Activated effector memory CD4-positive, alpha-beta T cell treated with Interleukin-2 at 50 U/mL for 16 hours (primary cell): Measurements from ENCODE around the gene KCNE3.
"Not testable (repeated sequence)": the region's sequence is repeated elsewhere in the genome, so short reads cannot be mapped to it uniquely, and the experiment has no call there.

Experiments used
- DNase-seq: peaks from one replicate; pipeline ENCODE4 v3.0.0-alpha.2; 2020

The KCNE3 gene

DNA sequence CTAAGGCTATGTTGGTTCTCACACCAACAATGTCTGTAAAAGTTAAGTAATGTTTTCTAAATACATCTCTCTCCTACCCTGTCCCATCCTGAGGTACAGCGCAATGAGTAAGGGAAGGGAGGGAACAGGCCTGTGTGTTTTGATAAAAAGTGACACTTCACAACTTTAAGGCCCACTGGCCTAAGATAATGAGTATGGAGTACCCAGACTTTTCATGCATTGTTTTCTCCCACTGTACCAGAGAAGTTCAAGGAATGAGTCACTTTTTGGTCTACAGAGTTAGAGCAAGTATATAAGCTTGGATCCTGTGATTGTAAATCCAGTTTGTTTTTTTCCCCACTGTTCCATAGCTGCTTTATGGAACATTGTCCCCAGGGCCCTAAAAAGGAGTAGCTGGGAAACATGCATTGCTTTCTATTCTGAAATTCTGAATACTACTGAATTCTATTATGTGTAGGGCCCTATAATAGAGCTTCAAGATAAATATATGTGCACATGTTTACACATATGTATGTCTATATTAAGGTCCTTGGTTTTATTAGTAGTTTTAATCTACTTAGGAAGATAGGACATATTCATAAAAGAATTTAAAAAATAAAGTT lies 29.8 kb downstream of the KCNE3 start:
- no peak for DNase-seq

DNA sequence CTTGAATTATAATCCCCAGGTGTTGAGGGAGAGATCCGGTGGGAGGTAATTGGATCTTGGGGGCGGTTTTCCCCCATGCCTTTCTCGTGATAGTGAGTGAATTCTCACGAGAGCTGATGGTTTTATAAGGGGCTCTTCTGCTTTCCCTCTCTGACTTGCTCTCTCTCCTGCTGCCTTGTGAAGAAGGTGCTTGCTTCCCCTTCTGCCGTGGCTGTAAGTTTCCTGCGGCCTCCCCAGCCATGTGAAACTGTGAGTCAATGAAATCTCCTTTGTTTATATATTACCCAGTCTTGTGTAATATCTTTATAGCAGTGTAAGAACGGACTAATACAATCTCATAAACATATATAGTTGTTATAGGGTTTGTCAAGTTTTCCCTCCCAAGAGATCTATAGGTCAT lies 32.8 kb downstream of the KCNE3 start:
- no peak for DNase-seq

DNA sequence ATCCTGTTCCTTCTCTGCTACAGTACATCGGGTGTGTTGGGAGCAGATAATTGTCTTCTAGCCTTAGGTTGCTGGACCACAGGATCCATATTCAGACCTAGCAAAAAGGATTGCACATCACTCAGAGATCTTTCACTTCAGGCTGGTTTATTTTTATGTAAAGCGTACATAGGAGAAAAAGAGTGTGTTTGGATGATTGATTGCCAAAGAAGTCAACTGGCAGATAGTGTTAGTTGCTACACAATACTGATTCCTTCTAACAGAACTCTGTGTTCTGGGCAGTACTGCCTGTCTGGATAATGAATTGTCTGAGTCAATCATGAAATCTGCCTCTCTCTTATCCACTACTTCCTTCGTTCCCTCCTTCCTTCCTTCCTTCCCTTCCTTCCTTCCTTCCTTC lies 38.1 kb downstream of the KCNE3 start:
- no peak for DNase-seq

DNA sequence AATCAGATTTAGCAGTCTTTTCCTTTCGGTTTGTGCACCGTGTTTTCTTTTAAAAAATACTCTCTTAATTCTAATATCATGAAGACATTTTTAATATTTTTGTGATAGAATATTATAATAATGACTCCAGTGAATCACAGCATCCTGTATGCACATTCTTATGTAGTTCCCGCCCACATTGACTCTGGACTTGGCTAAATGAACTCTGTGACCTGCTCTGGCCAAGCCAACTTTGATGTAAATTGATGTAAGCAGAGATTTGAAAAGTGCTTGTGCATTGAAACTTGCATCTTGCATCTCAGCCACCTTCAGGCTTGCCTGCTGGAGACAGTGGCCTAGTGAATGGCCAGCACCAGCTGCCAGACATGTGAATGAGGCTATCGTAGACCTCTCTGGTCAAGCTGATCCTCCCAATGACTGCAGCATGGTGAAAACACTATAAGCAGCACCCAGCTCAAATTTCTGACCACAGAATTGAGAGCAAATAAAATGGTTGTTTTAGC lies 39.9 kb downstream of the KCNE3 start:
- DNase-seq, result no peak

DNA sequence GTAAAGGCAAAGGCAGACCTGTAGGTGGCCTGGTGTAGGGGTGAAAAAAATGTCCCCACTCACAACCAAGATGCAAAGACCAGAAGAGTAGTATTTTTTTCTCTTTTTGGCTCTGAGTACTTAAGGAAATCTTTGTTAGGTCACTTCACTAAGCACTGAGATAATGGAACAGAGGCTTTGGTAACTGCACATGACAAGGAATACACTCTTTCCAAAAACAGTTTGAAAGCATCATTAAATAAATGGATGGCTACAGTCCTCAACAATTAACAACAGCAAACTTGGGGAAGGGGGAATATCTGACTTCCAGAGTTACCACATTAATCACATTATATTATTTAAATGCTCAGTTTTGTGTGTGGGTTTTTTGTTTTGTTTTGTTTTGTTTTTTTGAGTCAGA lies 42.2 kb downstream of the KCNE3 start:
- no peak for DNase-seq

DNA sequence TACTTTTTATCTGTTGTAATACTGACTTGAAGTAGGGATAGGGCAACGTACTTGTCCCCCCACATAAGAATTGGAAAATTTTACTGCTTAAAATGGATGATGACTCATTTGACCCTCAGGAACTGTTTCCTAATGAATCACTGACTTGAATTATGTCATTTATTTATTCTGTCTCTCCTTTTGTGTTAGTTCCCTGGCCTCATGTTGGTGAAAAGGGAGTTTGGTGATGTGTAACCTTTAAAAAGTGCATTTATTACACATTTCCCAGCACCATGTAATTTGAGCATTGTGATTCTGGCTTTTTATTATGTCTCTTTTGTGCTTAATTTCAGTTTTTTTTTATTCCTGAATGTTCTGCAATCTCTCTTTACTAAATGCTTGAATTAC lies 48.8 kb downstream of the KCNE3 start:
- DNase-seq, result no peak

DNA sequence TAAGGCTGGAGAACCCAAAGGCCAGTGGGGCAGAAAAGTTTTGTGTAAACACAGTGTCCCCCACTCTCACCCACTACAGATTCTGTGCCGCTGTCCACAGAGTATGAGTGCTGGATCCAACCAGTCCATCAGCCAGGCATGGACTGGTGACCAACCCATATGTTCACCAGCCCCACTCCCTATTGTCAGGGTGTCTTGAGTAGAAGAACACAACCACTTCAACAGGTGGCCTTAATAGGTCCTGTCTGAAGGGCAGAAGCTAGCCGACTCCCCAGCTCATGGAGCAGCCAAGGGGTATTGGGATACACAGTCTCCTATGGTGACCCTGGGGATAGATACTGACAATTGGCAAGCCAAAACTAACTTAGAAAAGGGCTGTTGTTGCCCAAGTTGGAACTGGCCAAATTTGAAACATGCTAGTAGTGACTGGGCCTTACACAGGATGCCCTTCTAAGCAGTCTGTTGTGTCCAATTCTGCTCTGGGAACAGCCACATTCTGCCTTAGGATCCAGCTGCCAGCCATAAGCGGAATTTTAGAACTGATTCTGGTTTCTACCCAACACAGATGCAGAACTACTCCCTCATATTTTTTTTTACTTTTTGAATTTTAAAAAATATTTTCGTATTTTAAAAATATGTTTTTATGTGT lies 49.4 kb downstream of the KCNE3 start:
- no peak for DNase-seq

DNA sequence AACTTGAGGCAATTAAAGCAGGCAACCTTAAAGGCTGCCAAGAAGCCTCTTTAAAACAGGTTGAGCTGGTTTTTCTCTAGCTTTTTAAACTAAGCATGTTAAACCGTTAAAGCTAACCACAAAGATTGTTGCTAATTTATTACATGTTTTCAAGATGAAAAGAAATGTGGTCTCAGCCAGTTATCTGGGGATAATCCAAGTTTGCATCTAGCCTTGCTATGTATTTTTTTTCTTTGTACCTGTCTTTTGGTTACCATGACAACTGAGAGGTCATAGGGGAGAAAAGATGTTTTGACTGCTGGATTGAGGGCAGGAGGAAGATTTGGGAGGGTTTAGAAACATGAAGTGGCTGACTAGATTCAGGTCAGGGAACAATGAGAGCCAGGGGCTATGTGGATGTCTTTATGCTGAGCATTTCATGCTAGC lies 50.0 kb downstream of the KCNE3 start:
- no peak for DNase-seq

DNA sequence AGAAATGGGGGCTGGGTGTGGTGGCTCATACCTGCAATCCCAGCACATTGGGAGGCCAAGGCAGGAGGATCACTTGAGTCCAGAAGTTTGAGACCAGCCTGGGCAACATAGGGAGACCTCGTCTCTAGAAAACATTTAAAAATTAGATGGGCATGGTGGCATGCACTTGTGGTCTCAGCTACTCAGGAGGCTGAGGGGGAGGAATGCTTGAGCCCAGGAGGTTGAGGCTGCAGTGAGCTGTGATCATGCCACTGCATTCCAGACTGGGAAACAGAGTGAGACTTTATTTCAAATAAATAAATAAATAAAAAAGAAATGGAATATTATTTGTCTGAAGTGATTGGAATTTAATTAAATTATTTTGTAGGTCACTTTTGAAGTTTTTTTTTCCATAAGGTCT lies 50.4 kb downstream of the KCNE3 start:
- not testable (repeated sequence) for DNase-seq

DNA sequence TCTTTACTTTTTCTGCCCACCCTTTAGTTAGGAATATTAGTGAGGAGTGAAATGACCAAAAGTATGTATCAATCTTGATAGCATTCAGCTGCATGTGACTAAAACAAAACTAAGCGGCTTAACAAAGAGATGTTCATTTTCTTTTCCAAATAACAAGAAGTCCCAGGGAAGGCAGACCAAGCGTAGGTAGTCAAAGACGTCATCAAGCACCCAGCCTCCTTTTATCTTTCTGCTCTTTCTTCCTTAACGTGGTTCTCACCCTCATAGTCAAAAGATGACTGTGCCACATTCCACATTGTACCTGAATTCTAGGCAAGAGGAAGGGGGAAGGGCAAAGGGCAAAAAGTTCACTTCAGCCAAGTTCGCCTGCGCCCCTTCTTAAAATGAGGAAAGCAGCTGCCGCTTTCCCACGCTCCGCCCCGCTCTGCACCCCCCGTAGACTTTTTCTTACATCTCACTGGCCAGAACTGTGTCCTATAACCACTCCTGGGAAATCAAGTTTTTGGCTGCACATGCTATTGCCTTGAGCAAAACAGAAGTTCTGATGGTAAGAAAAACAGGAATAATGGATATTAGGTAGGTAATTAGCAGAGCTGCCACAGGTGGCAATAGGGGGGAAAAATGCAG lies 54.5 kb downstream of the KCNE3 start:
- no peak for DNase-seq

DNA sequence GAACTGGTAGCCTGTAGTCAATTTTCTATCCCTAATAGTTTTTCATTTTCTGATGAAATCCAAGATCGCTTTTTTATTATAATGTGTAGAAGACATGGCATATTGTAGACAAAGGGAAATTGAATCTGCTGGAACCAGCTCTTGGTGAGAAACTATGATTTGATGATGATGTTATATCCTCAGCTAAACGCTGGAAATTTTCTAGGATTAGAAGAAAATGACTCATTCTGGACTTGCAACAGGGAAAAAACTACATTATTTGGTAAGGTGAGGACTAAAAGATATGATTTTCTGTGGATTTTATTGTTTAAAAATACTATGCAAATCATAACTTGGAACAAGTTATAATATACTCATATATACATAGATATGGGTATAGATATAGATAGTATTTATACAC lies 55.0 kb downstream of the KCNE3 start:
- DNase-seq, result no peak

DNA sequence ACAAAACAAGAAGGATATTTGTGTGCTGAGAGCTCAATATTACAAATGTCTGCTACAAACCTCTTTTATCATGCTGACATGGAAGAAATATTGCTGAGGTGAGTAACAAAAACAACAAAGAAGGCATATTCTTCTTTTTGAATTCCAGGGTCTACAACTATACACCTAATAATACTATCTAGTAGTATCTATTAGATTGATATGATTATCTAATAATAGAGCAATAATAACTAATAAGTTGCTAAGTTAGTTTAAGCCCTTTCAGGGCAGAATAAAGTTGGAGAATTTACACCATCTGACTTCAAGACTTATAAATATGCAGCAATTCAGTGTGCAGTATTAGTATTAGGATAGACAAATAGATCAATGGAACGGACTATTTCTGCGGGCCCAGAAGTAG lies 57.7 kb downstream of the KCNE3 start:
- DNase-seq, result no peak
